OCI-LY3 (cell line): Measurements from ENCODE around the gene MRPL40.

ENCODE experiments used
- CTCF ChIP-seq: fragments of 200-600, 300-600 bp; sonication (generic); IDR thresholded peaks from 2 replicates; pipeline ENCODE4 v1.5.1; 2014; ENCODE audit warnings: antibody characterized with exemption, low read length, low read depth
- EZH2phosphoT487 ChIP-seq: fragments of 200-600 bp; shearing (Covaris generic); IDR thresholded peaks from 2 replicates; pipeline ENCODE4 v1.6.1; 2018; ENCODE audit warnings: antibody characterized with exemption, mixed run types, low read depth

GRCh38 chr22:19405133-19405532 is 27.2 kb upstream of the MRPL40 start:
- no peak for TF ChIP-seq CTCF
- no peak for TF ChIP-seq EZH2phosphoT487
